Activated CD4-positive, alpha-beta memory T cell treated with anti-CD3 and anti-CD28 coated beads, Interleukin-2, amount 10 ng/mL, durations not matched to agents 7 days and 5 days (primary cell): ENCODE measurements around the gene JAML. TPM values are rescaled to one million over a fixed set of nuclear protein-coding genes. Genes with fewer than 3 reads are reported as not detected.

Experiments
- CTCF ChIA-PET: fragments of 350-600 bp; sonication (Branson Sonifier 250); formaldehyde crosslinking; loops from one replicate; lab custom pipeline; 2021; ENCODE audit warnings: antibody characterized with exemption, inconsistent platforms; lab: Charles Lee
- POLR2A ChIA-PET: fragments of 350-600 bp; sonication (Branson Sonifier 250); formaldehyde crosslinking; loops from one replicate; lab custom pipeline; 2021; ENCODE audit warnings: antibody characterized with exemption; lab: Charles Lee
- DNase-seq: peaks from one replicate; pipeline ENCODE4 v3.0.0-alpha.2; 2020
- H3K27ac Mint-ChIP-seq: one replicate; pipeline ENCODE4 v1.8.0; 2021; ENCODE audit warnings: mild to moderate bottlenecking, mixed read lengths
- H3K27me3 Mint-ChIP-seq: one replicate; pipeline ENCODE4 v1.8.0; 2021; ENCODE audit warnings: mixed read lengths
- H3K36me3 Mint-ChIP-seq: one replicate; pipeline ENCODE4 v1.8.0; 2021; ENCODE audit warnings: low read depth, mixed read lengths
- H3K4me1 Mint-ChIP-seq: one replicate; pipeline ENCODE4 v1.8.0; 2021; ENCODE audit warnings: mixed read lengths
- H3K4me3 Mint-ChIP-seq: one replicate; pipeline ENCODE4 v1.8.0; 2021; ENCODE audit warnings: mild to moderate bottlenecking, mixed read lengths
- H3K9me3 Mint-ChIP-seq: one replicate; pipeline ENCODE4 v1.8.0; 2021; ENCODE audit warnings: mixed read lengths
- total RNA-seq, 2 experiments: library from RNA; stranded (reverse); gene quantifications; one replicate each; pipeline ENCODE4 v1.2.3, GENCODE V29; 2021

Gene JAML
- total RNA-seq, 2 experiments from 2014 or later, result 102 to 103 TPM

- Mint-ChIP-seq H3K4me3 (peak overlapping the region; percentile 44), H3K4me1 (peaks cover 35% of the 10 kb centered on the region), H3K27me3 (no peaks in the 10 kb centered on the region), H3K36me3 (peaks cover 38% of the 10 kb centered on the region), H3K9me3 (no peaks in the 10 kb centered on the region), H3K27ac (no peak overlapping the region)
- no peak for DNase-seq
- ChIA-PET CTCF (interaction anchor here (0.9 to 3.9 kb wide), 8 partner anchors 12 to 50 kb away, joined by 3 to 42 read pairs (median 4); no protein-coding TSS in a partner anchor), POLR2A (interaction anchor here (0.8 to 15.3 kb wide), 15 partner anchors 10 to 564 kb away, joined by 3 to 249 read pairs (median 6); partner anchors contain the start of genes CD3D, CD3G, DDX6 and MPZL3)
Observed at GRCh38 chr11:118226781-118227180, 2.0 kb upstream of the JAML start.

DNA sequence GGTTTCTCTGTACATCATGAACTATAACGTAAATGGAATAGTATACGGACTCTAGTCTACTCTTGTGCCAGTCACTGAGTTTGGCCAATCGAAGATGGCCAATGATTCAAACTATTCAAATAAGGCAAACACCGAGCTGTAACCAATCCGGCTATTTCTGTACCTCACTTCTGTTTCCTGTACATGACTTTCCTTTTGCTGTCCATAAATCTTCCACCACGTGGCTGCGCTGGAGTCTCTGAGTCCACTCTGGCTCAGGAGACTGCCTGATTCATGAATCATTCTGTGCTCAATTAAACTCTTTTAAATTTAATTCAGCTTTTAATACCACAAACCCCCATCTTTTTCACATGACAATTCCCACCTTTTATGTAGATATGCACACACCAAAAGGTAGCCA, 1.5 kb upstream of the JAML start:
- no peak for DNase-seq
- Mint-ChIP-seq H3K36me3 (peaks cover 38% of the 10 kb centered on the region), H3K4me3 (peak overlapping the region; percentile 44), H3K4me1 (peaks cover 40% of the 10 kb centered on the region), H3K9me3 (no peaks in the 10 kb centered on the region), H3K27ac (no peak overlapping the region), H3K27me3 (no peaks in the 10 kb centered on the region)
- POLR2A ChIA-PET, result interaction anchor here (0.8 to 15.3 kb wide), 12 partner anchors 10 to 223 kb away, joined by 3 to 249 read pairs (median 14); partner anchors contain the start of genes CD3D, CD3G and MPZL3
- CTCF ChIA-PET, result interaction anchor here (1.1 to 3.9 kb wide), 8 partner anchors 11 to 116 kb away, joined by 3 to 42 read pairs (median 6); partner anchors contain the start of gene CD3D

DNA sequence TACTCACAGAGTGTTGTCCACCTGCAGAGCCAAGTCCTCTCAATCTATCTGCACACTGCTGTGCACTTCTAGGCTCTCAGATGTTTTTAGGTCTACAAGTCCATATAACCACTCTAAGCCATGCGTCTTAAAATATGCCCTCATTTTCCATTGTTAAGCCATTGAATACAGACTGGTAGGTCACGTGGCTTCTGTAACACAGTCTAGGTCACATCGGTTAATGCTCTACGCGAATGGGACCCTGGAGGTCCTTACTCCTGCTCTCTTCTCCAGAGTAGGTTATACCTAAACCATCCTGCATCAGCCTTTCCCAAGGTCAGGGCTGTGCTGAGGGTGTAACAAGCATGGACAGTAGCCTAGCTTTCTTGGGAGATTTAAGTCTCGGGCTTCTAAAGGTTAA, 819 bp downstream of the JAML start:
- DNase-seq, result no peak
- H3K36me3 Mint-ChIP-seq, result peaks cover 50% of the 10 kb centered on the region

GRCh38 chr11:118223570-118223969, 1.2 kb downstream of the JAML start:
- Mint-ChIP-seq H3K4me3 (peak overlapping the region; percentile 82), H3K27ac (no peak overlapping the region), H3K27me3 (no peaks in the 10 kb centered on the region), H3K4me1 (peaks cover 66% of the 10 kb centered on the region), H3K36me3 (peaks cover 52% of the 10 kb centered on the region), H3K9me3 (no peaks in the 10 kb centered on the region)
- CTCF ChIA-PET, result interaction anchor here (1.0 to 1.3 kb wide), 2 partner anchors 22 to 67 kb away, joined by 4 read pairs; no protein-coding TSS in a partner anchor
- POLR2A ChIA-PET, result interaction anchor here (1.0 to 15.3 kb wide), 8 partner anchors 8 to 124 kb away, joined by 3 to 249 read pairs (median 20); partner anchors contain the start of gene MPZL3
- no peak for DNase-seq

More for the DNA sequence above, 819 bp downstream of the JAML start:
- Mint-ChIP-seq H3K27me3 (no peaks in the 10 kb centered on the region), H3K4me3 (peak overlapping the region; percentile 82), H3K9me3 (no peaks in the 10 kb centered on the region), H3K4me1 (peaks cover 61% of the 10 kb centered on the region), H3K27ac (no peak overlapping the region)
- ChIA-PET POLR2A (interaction anchor here (0.6 to 15.3 kb wide), 22 partner anchors 8 to 568 kb away, joined by 3 to 249 read pairs (median 6); partner anchors contain the start of genes CD3D, CD3G and MPZL3), CTCF (interaction anchor here (1.0 to 3.9 kb wide), 11 partner anchors 9 to 81 kb away, joined by 3 to 42 read pairs (median 4); no protein-coding TSS in a partner anchor)

DNA sequence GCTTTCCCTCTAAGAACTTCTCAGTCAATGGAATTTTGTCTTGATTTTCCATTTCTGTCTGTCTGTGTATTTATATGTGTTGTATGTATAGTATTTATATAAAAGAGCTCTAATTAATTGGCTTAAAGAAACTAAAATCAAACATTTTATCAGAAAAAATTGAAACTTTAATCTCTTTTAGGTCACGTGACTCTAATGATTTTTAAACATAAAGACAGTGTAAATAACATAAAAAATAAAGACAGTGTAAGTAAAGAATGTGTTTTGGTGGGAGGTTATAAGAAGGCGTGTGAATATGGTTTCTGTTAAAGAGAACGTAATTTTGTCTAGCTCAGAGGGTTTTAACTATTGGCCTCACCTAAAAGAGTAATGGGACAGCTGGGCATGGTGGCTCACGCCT, 2.4 kb downstream of the JAML start:
- peaks cover 77% of the 10 kb centered on the region for H3K4me1 Mint-ChIP-seq
- DNase-seq, result no peak
- no peaks in the 10 kb centered on the region for H3K27me3 Mint-ChIP-seq
- H3K27ac Mint-ChIP-seq, result peak overlapping the region; percentile 70
- ChIA-PET POLR2A (interaction anchor here (0.7 to 15.3 kb wide), 5 partner anchors 9 to 118 kb away, joined by 3 to 249 read pairs (median 3); no protein-coding TSS in a partner anchor), CTCF (interaction anchor here (0.8 to 1.7 kb wide), 5 partner anchors 9 to 25 kb away, joined by 3 to 5 read pairs (median 3); no protein-coding TSS in a partner anchor)
- H3K36me3 Mint-ChIP-seq, result peaks cover 48% of the 10 kb centered on the region
- H3K9me3 Mint-ChIP-seq, result no peaks in the 10 kb centered on the region
- H3K4me3 Mint-ChIP-seq, result peak overlapping the region; percentile 70

GRCh38 chr11:118221419-118221818, 3.4 kb downstream of the JAML start:
- Mint-ChIP-seq H3K27me3 (no peaks in the 10 kb centered on the region), H3K4me1 (peaks cover 87% of the 10 kb centered on the region), H3K9me3 (no peaks in the 10 kb centered on the region), H3K36me3 (peaks cover 41% of the 10 kb centered on the region), H3K4me3 (no peak overlapping the region), H3K27ac (peak overlapping the region; percentile 31)
- ChIA-PET POLR2A (interaction anchor here (0.7 to 15.3 kb wide), 6 partner anchors 8 to 119 kb away, joined by 3 to 249 read pairs (median 4); partner anchors contain the start of gene MPZL3), CTCF (interaction anchor here (1.7 kb wide), 2 partner anchors 23 to 26 kb away, joined by 4 to 6 read pairs; no protein-coding TSS in a partner anchor)
- DNase-seq, result no peak

DNA sequence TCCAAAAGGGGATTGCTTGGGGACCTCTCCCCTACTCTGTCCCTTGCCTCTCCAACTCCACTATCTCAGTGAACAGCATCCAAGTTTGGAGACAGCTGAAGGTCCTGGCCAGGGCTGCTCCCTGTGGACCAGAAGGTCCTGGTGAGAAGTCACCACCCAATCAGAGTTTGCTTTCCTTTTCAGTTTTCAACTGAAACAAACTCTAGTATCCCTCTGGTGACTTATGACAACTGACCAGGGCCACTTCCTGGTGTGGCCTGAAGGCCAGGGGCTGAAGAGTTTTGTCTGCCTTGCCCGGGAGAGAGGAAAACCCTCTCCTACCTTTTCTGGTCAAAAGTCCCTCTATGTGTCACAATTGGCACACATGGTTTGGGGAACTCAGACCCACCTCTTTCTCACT, 5.1 kb downstream of the JAML start:
- Mint-ChIP-seq H3K9me3 (no peaks in the 10 kb centered on the region), H3K27ac (peak overlapping the region; percentile 62), H3K4me3 (peak overlapping the region; percentile 29), H3K4me1 (peaks cover 91% of the 10 kb centered on the region), H3K36me3 (peaks cover 25% of the 10 kb centered on the region), H3K27me3 (no peaks in the 10 kb centered on the region)
- no peak for DNase-seq
- ChIA-PET CTCF (interaction anchor here (1.1 to 2.3 kb wide), 4 partner anchors 11 to 21 kb away, joined by 3 to 9 read pairs (median 5); no protein-coding TSS in a partner anchor), POLR2A (interaction anchor here (1.0 to 15.3 kb wide), 4 partner anchors 9 to 22 kb away, joined by 3 to 249 read pairs (median 8); no protein-coding TSS in a partner anchor)

DNA sequence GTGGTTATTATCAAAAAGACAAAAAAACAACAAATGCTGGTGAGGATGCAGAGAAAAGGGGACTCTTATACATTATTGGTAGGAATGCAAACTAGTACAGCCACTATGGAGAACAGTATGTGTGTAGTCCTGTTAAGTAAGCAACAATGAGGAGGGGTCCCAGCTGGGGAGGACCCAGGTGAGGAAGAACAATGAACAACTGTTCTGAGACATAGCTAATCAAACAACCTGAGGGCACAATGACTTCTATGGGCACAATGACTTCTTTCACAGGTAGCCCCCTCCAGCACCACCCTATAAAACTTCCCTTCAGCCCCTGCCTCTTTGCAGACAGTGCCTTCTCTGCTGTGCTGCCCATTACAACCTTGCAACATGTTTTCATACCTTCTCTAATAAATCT, 5.6 kb downstream of the JAML start:
- H3K36me3 Mint-ChIP-seq, result peaks cover 23% of the 10 kb centered on the region
- H3K4me3 Mint-ChIP-seq, result peak overlapping the region; percentile 29
- POLR2A ChIA-PET, result interaction anchor here (0.7 to 15.3 kb wide), 9 partner anchors 6 to 125 kb away, joined by 3 to 249 read pairs (median 5); partner anchors contain the start of genes CD3G and JAML
- H3K9me3 Mint-ChIP-seq, result no peaks in the 10 kb centered on the region
- no peaks in the 10 kb centered on the region for H3K27me3 Mint-ChIP-seq
- CTCF ChIA-PET, result interaction anchor here (0.7 to 2.3 kb wide), 5 partner anchors 11 to 21 kb away, joined by 3 to 9 read pairs (median 4); no protein-coding TSS in a partner anchor
- DNase-seq, result no peak
- H3K27ac Mint-ChIP-seq, result peak overlapping the region; percentile 62
- H3K4me1 Mint-ChIP-seq, result peaks cover 93% of the 10 kb centered on the region

GRCh38 chr11:118217575-118217974, 7.2 kb downstream of the JAML start:
- DNase-seq, result no peak
- ChIA-PET POLR2A (interaction anchor here (0.9 to 15.3 kb wide), 11 partner anchors 8 to 218 kb away, joined by 3 to 249 read pairs (median 9); partner anchors contain the start of genes CD3D, CD3E, JAML and MPZL3), CTCF (interaction anchor here (0.6 to 4.5 kb wide), 5 partner anchors 15 to 137 kb away, joined by 3 to 47 read pairs (median 9); no protein-coding TSS in a partner anchor)
- H3K27ac Mint-ChIP-seq, result peak overlapping the region; percentile 94
- no peaks in the 10 kb centered on the region for H3K9me3 Mint-ChIP-seq
- peak overlapping the region; percentile 74 for H3K4me3 Mint-ChIP-seq
- peaks cover 35% of the 10 kb centered on the region for H3K36me3 Mint-ChIP-seq
- H3K27me3 Mint-ChIP-seq, result no peaks in the 10 kb centered on the region
- peaks cover 95% of the 10 kb centered on the region for H3K4me1 Mint-ChIP-seq

DNA sequence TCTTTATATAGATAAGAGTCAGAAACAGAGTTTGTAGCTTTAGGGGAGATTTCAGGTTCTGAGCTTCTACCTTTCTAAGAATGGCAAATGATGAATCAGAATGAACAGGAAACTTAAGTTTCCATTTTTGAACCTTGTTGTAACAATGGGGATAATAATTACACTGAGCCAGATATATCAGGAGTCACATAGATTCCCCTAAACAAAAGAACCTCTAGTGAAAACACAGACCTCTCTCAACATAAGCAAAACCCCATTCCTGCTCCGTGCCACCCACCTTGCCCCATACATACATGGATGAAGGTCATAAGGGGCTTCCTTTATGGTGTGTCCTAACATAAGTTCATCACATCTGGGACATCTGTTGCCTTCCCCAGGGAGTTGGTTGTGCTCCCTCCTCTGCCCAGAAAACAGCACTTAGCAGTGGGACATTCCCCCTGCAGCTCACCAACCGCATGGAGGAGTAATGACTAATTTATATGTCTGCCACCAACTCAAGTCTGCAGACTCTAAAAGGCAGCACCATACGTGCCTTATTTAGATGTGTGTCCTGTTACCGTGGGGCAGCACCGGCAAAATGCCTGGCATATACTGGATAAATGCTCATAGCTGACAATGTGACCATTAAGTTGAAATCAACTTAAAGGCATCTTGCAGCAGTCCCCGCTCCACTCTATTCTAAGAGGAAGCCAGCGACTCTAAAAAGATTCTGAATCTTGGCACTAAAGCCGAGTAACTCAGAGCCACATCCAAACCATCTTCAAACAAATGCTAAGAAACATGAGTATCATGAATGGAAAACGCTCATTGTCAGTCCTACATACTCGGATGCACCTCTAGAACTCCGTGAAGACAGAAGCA, 8.0 kb downstream of the JAML start:
- Mint-ChIP-seq H3K36me3 (peaks cover 40% of the 10 kb centered on the region), H3K27me3 (no peaks in the 10 kb centered on the region), H3K27ac (peak overlapping the region; percentile 94), H3K4me1 (peaks cover 96% of the 10 kb centered on the region), H3K9me3 (no peaks in the 10 kb centered on the region), H3K4me3 (peak overlapping the region; percentile 74)
- peak; percentile 57 for DNase-seq
- CTCF ChIA-PET, result interaction anchor here (0.9 to 4.5 kb wide), 8 partner anchors 9 to 286 kb away, joined by 3 to 47 read pairs (median 4); partner anchors contain the start of genes CD3E and JAML
- POLR2A ChIA-PET, result interaction anchor here (0.6 to 15.3 kb wide), 19 partner anchors 9 to 185 kb away, joined by 3 to 249 read pairs (median 5); partner anchors contain the start of genes ATP5MG, CD3D, CD3E and JAML

- H3K36me3 Mint-ChIP-seq, result peaks cover 50% of the 10 kb centered on the region
- H3K9me3 Mint-ChIP-seq, result no peaks in the 10 kb centered on the region
- H3K27ac Mint-ChIP-seq, result peak overlapping the region; percentile 94
- H3K4me1 Mint-ChIP-seq, result peaks cover 90% of the 10 kb centered on the region
- ChIA-PET CTCF (interaction anchor here (0.7 to 4.5 kb wide), 7 partner anchors 10 to 285 kb away, joined by 3 to 47 read pairs (median 3); partner anchors contain the start of gene JAML), POLR2A (interaction anchor here (0.9 to 15.3 kb wide), 14 partner anchors 8 to 186 kb away, joined by 3 to 249 read pairs (median 6); partner anchors contain the start of genes ATP5MG, CD3D, CD3E and JAML)
- peak overlapping the region; percentile 48 for H3K4me3 Mint-ChIP-seq
- no peak for DNase-seq
- no peaks in the 10 kb centered on the region for H3K27me3 Mint-ChIP-seq
Observed at GRCh38 chr11:118215765-118216164, 9.0 kb downstream of the JAML start.
